ENCODE results near the gene COL9A3. TPM values are rescaled to one million over a fixed set of nuclear protein-coding genes. Genes with fewer than 3 reads are reported as not detected.

The COL9A3 gene
- total and polyA plus RNA-seq, 2 of the 8 experiments (the other 6 are each of a cell fraction or from before 2014, with no cell fraction given) = 21.7 to 80.1 TPM

DNA sequence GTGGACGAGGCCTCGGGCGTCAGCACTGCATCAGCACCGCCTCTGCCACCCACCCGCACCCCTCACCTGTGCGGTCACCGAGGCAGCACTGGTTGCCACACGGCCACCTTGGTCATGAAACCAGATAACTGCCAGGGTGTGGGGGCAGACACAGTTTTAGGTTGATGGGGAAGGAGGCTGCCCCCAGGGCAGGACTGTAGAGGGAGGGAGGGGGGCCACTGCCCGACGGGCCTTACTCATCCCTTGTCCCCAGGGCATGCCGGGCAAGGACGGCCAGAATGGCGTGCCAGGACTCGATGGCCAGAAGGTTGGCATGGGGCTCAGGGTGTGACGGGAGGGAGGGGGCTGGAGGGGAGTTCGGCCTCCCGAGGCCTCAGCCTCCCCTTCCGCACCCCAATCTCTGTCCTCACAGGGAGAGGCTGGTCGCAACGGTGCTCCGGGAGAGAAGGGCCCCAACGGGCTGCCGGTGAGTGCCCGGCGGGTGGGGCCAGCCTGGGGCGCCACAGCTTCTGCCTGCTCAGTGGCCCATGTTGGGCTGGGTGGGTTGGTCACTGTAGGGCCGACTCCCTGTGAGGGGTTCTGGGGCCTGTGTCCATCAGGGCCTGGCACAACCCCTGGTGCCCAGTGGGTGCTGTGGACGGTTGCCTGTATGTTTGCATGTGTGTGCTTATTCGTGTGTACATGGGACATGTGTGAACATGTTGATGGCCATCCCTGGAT lies 11.8 kb downstream of the COL9A3 start:
- no peak overlapping the region for H2AK5ac ChIP-seq (ENCODE audit: low read depth, low read length)
- H2BK120ac ChIP-seq (replicated peaks; ENCODE audit: low read depth, low read length) = no peak overlapping the region
- H3K27me3 ChIP-seq (replicated peaks in 1 of 4; ENCODE audit: control insufficient read depth in 3 of 4, extremely low read depth in 1 of 4, insufficient read depth in 3 of 4, low read length in 3 of 4) = no peaks in the 10 kb centered on the region
- H3K79me2 ChIP-seq (ENCODE audit: control insufficient read depth in 1 of 2, insufficient read depth in 2 of 2, low read length in 2 of 2) = no peaks in the 10 kb centered on the region
- H2AFZ ChIP-seq (ENCODE audit: low read length) = no peak overlapping the region
- no peaks in the 10 kb centered on the region for H3K79me1 ChIP-seq (ENCODE audit: low read depth, low read length)
- H3K4ac ChIP-seq (replicated peaks; ENCODE audit: insufficient read length, low read depth, low read length) = no peak overlapping the region
- no peak for DNase-seq (ENCODE audit: low read depth in 1 of 2, low spot score in 2 of 2)
- no peak overlapping the region for H3K4me2 ChIP-seq (ENCODE audit: insufficient read depth in 1 of 2, low read depth in 2 of 2, low read length in 2 of 2)
- H3K4me1 ChIP-seq (replicated peaks in 1 of 4; ENCODE audit: control insufficient read depth in 3 of 4, insufficient read depth in 4 of 4, low read length in 3 of 4) = peaks cover 0 to 17% (median 8%) of the 10 kb centered on the region in 4 experiments; a peak in 5 of 7 replicates
- H3K9ac ChIP-seq (replicated peaks in 1 of 4; ENCODE audit: extremely low read depth in 1 of 4, low read depth in 3 of 4, low read length in 3 of 4) = no peak overlapping the region
- H3K9me3 ChIP-seq (ENCODE audit: insufficient read depth in 2 of 2, low read depth in 1 of 2, low read length in 1 of 2) = no peaks in the 10 kb centered on the region
- peaks cover 3 to 8% of the 10 kb centered on the region in 2 experiments for H4K20me1 ChIP-seq (replicated peaks in 1 of 2; ENCODE audit: control insufficient read depth in 1 of 2, insufficient read depth in 2 of 2, low read length in 2 of 2)
- H3K23ac ChIP-seq (ENCODE audit: insufficient read length) = no peak overlapping the region
- FAIRE-seq = no peak
- ChIA-PET POLR2A (ENCODE audit: partially characterized antibody) (interaction anchor here (1.8 kb wide), 1 partner anchor 13 kb away, joined by 11 read pairs; no protein-coding TSS in a partner anchor), CTCF (ENCODE audit: partially characterized antibody) (no interaction called here)
- H4K8ac ChIP-seq (ENCODE audit: extremely low read depth, insufficient read depth, low read length) = no peak overlapping the region
- H3K36me3 ChIP-seq (ENCODE audit: control insufficient read depth in 2 of 4, insufficient read depth in 4 of 4, low read length in 3 of 4) = peaks cover 0 to 19% (median 4%) of the 10 kb centered on the region in 4 experiments; a peak in 5 of 8 replicates
- H4K91ac ChIP-seq (replicated peaks; ENCODE audit: insufficient read length, low read length) = no peak overlapping the region
- H2BK5ac ChIP-seq (ENCODE audit: low read depth, low read length) = peak overlapping the region; percentile 35; the same call in 1 of the 2 replicates
- 86% methylated on average over 18 of the region's 29 CpGs; no CpG with 5 or more reads in 1 of the 2 experiments for WGBS, 2 experiments (ENCODE audit: extremely low coverage in 1 of 2, insufficient coverage in 1 of 2, insufficient read length in 1 of 2, insufficient replicate concordance in 2 of 2, low coverage in 1 of 2, low lambda C conversion rate in 2 of 2, missing lambda C conversion rate in 1 of 2)
- no peak overlapping the region for H3K14ac ChIP-seq (ENCODE audit: insufficient read length)
- H3K56ac ChIP-seq (replicated peaks; ENCODE audit: insufficient read length, low read depth, low read length) = no peak overlapping the region
- H2BK20ac ChIP-seq (ENCODE audit: low read length) = no peak overlapping the region
- no peak overlapping the region for H2BK12ac ChIP-seq (ENCODE audit: low read depth, low read length)
- H3K18ac ChIP-seq (ENCODE audit: extremely low read depth, low read length) = no peak overlapping the region
- no peak overlapping the region for H3K4me3 ChIP-seq (ENCODE audit: extremely low read depth in 1 of 4, insufficient read depth in 2 of 4, low read depth in 3 of 4, low read length in 4 of 4)
- no peak overlapping the region for H4K5ac ChIP-seq (ENCODE audit: insufficient read length, low read depth, low read length)
- H2BK15ac ChIP-seq (ENCODE audit: low read length) = no peak overlapping the region
- no peaks in the 10 kb centered on the region for H3K23me2 ChIP-seq (ENCODE audit: low read depth, low read length)
- H3K27ac ChIP-seq (ENCODE audit: low read depth, low read length) = no peak overlapping the region
- TF ChIP-seq CBX5 (IDR thresholded peaks at IDR 0.05; ENCODE audit: low read depth, low read length) (no peak), KDM4A (IDR thresholded peaks at IDR 0.05; ENCODE audit: low read depth, low read length, severe bottlenecking) (no peak), SP4 (IDR thresholded peaks at IDR 0.05; ENCODE audit: low read length) (no peak), EP300 (IDR thresholded peaks at IDR 0.05; ENCODE audit: borderline replicate concordance in 1 of 2, low read depth in 2 of 2, low read length in 2 of 2) (no peak), BACH1 (IDR thresholded peaks at IDR 0.05; ENCODE audit: low read length) (no peak), EZH2 (IDR thresholded peaks at IDR 0.05; ENCODE audit: low read depth, low read length, severe bottlenecking) (no peak), CBX8 (IDR thresholded peaks at IDR 0.05; ENCODE audit: borderline replicate concordance, low read depth, low read length) (no peak), KDM1A (IDR thresholded peaks at IDR 0.05; ENCODE audit: borderline replicate concordance, low read length) (no peak), BCL11A (IDR thresholded peaks at IDR 0.05; ENCODE audit: low read depth in 2 of 2, low read length in 2 of 2) (no peak), SAP30 (IDR thresholded peaks at IDR 0.05; ENCODE audit: insufficient read depth, insufficient replicate concordance, low read length) (no peak), CHD2 (IDR thresholded peaks at IDR 0.05; ENCODE audit: low read length) (no peak), CEBPB (IDR thresholded peaks at IDR 0.05; ENCODE audit: low read depth, low read length) (no peak)

Measured in H1 (cell line).